Activated naive CD4-positive, alpha-beta T cell (primary cell): Measurements from ENCODE around the gene PTPN2.
"Not testable (repeated sequence)": the region's sequence is repeated elsewhere in the genome, so short reads cannot be mapped to it uniquely, and the experiment has no call there.

Experiments
- DNase-seq, 4 experiments: peaks; one replicate each; lab custom pipeline; 2025; lab: John Stamatoyannopoulos, UW

Gene PTPN2

GRCh38 chr18:12891561-12891960 lies 7.5 kb upstream of the PTPN2 start:
- DNase-seq: no peak

GRCh38 chr18:12890964-12891363 lies 6.9 kb upstream of the PTPN2 start:
- no peak for DNase-seq

- DNase-seq: no peak
Observed at GRCh38 chr18:12886498-12887126, 2.6 kb upstream of the PTPN2 start.

GRCh38 chr18:12885500-12885899 lies 1.5 kb upstream of the PTPN2 start:
- DNase-seq: no peak

GRCh38 chr18:12884406-12885323 lies 628 bp upstream of the PTPN2 start:
- DNase-seq: no peak

GRCh38 chr18:12883372-12883683 lies 709 bp downstream of the PTPN2 start:
- no peak for DNase-seq

GRCh38 chr18:12882453-12883371 lies 1.3 kb downstream of the PTPN2 start:
- no peak for DNase-seq

- DNase-seq: no peak
Observed at GRCh38 chr18:12880541-12880910, 3.5 kb downstream of the PTPN2 start.

GRCh38 chr18:12879840-12880540 lies 4.0 kb downstream of the PTPN2 start:
- no peak for DNase-seq

GRCh38 chr18:12874992-12875391 lies 9.0 kb downstream of the PTPN2 start:
- DNase-seq: not testable (repeated sequence)

- DNase-seq: not testable (repeated sequence)
Observed at GRCh38 chr18:12873961-12874567, 10.0 kb downstream of the PTPN2 start.

- no peak for DNase-seq
Observed at GRCh38 chr18:12872408-12872807, 11.6 kb downstream of the PTPN2 start.

- no peak for DNase-seq
Observed at GRCh38 chr18:12868576-12868975, 15.5 kb downstream of the PTPN2 start.

- no peak for DNase-seq
Observed at GRCh38 chr18:12867441-12868123, 16.5 kb downstream of the PTPN2 start.

GRCh38 chr18:12863687-12864216 lies 20.3 kb downstream of the PTPN2 start:
- DNase-seq: no peak

- no peak for DNase-seq
Observed at GRCh38 chr18:12862874-12863482, 21.1 kb downstream of the PTPN2 start.

- no peak for DNase-seq
Observed at GRCh38 chr18:12862467-12862866, 21.6 kb downstream of the PTPN2 start.

GRCh38 chr18:12861637-12862036 lies 22.4 kb downstream of the PTPN2 start:
- DNase-seq: no peak

- DNase-seq: no peak
Observed at GRCh38 chr18:12860530-12860929, 23.5 kb downstream of the PTPN2 start.

GRCh38 chr18:12858991-12859390 lies 25.0 kb downstream of the PTPN2 start:
- no peak for DNase-seq
